Head of caudate nucleus (tissue), 42 donors: ENCODE results near the gene IFNGR1.
A peak's percentile ranks its signal among the peaks of the same experiment; 100 is the strongest.

ENCODE experiments used
- DNase-seq, 42 donors: peaks; one replicate each; pipeline versions ENCODE4 v3.0.0 to v3.0.0-alpha.2; 2020 to 2021; ENCODE audit warnings: mixed read lengths in 7 of 42
- intact Hi-C: fragments of 100-400 bp; cut with DNase I; formaldehyde crosslinking; loops from one replicate; pipeline ENCODE4 v1.15.0; 2022

The IFNGR1 gene

GRCh38 chr6:137165375-137166246 is 53.6 kb downstream of the IFNGR1 start:
- intact Hi-C loops: no loop called here
- DNase-seq: peak in 3 of 42 donors; percentile 6 to 35 (median 12)

GRCh38 chr6:137163732-137164318 is 55.4 kb downstream of the IFNGR1 start:
- DNase-seq: no peak
- intact Hi-C loops: no loop called here

- no peak for DNase-seq
- intact Hi-C loops: no loop called here
Measured at GRCh38 chr6:137162692-137163306, 56.4 kb downstream of the IFNGR1 start.

GRCh38 chr6:137161949-137162348 is 57.2 kb downstream of the IFNGR1 start:
- no peak for DNase-seq
- intact Hi-C loops: no loop called here

- DNase-seq: no peak
- intact Hi-C loops: no loop called here
Measured at GRCh38 chr6:137160763-137161162, 58.4 kb downstream of the IFNGR1 start.

- DNase-seq: no peak
- intact Hi-C loops: no loop called here
Measured at GRCh38 chr6:137159912-137160311, 59.3 kb downstream of the IFNGR1 start.

GRCh38 chr6:137157601-137158000 is 61.6 kb downstream of the IFNGR1 start:
- intact Hi-C loops: no loop called here
- DNase-seq: no peak

GRCh38 chr6:137156650-137157049 is 62.5 kb downstream of the IFNGR1 start:
- intact Hi-C loops: no loop called here
- no peak for DNase-seq

- DNase-seq: no peak
- intact Hi-C loops: no loop called here
Measured at GRCh38 chr6:137155830-137156229, 63.4 kb downstream of the IFNGR1 start.

GRCh38 chr6:137150072-137150471 is 69.1 kb downstream of the IFNGR1 start:
- no peak for DNase-seq
- intact Hi-C loops: no loop called here

- no peak for DNase-seq
- intact Hi-C loops: no loop called here
Measured at GRCh38 chr6:137149035-137149393, 70.2 kb downstream of the IFNGR1 start.

GRCh38 chr6:137148306-137149034 is 70.7 kb downstream of the IFNGR1 start:
- DNase-seq: no peak
- intact Hi-C loops: no loop called here
